Activated CD4-positive, alpha-beta T cell treated with anti-CD3 and anti-CD28 coated beads, Interleukin-2, amount 50 U/mL, for 4 hours (primary cell): ENCODE measurements around the gene IGFBP3.
"Not testable (repeated sequence)": the region's sequence is repeated elsewhere in the genome, so short reads cannot be mapped to it uniquely, and the experiment has no call there.

Experiments used
- DNase-seq, 2 experiments: peaks; one replicate each; pipeline ENCODE4 v3.0.0-alpha.2; 2020

IGFBP3 gene, protein sequence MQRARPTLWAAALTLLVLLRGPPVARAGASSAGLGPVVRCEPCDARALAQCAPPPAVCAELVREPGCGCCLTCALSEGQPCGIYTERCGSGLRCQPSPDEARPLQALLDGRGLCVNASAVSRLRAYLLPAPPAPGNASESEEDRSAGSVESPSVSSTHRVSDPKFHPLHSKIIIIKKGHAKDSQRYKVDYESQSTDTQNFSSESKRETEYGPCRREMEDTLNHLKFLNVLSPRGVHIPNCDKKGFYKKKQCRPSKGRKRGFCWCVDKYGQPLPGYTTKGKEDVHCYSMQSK

GRCh38 chr7:45920502-45921380 lies at the start of gene IGFBP3:
Gene IGFBP3, minus strand, starts transcription at chr7:45921272. Its CDS starts 132 bp downstream, at chr7:45921140.
- no peak for DNase-seq

GRCh38 chr7:45970454-45970853 lies 49.4 kb upstream of the IGFBP3 start:
- no peak for DNase-seq

- no peak for DNase-seq
Measured at GRCh38 chr7:45969940-45970339, 48.9 kb upstream of the IGFBP3 start.

GRCh38 chr7:45968856-45969541 lies 47.9 kb upstream of the IGFBP3 start:
- DNase-seq: no peak

- DNase-seq: no peak
Measured at GRCh38 chr7:45968312-45968711, 47.2 kb upstream of the IGFBP3 start.

GRCh38 chr7:45967591-45968157 lies 46.6 kb upstream of the IGFBP3 start:
- DNase-seq: no peak

DNA sequence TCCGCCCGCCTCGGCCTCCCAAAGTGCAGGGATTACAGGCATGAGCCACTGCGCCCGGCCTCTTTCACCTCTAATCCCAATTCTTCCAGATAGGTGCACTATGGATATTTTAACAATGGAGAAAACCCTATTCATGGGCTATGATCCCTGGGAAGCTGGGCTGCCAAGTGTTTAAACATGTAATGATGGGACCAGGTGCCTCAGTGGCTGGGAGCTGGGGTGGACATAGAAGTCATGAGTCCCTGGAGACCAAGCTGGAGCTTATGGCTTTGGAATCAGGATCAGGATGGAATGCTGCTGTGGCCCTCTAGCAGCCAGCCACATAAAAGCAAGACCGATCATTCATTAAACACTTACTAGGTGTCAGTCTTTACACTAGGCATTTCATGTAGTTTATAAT lies 41.8 kb upstream of the IGFBP3 start:
- DNase-seq: no peak

GRCh38 chr7:45957721-45958120 lies 36.6 kb upstream of the IGFBP3 start:
- no peak for DNase-seq

GRCh38 chr7:45955286-45955685 lies 34.2 kb upstream of the IGFBP3 start:
- DNase-seq: no peak

- DNase-seq: not testable (repeated sequence)
Measured at GRCh38 chr7:45953055-45953454, 32.0 kb upstream of the IGFBP3 start.

DNA sequence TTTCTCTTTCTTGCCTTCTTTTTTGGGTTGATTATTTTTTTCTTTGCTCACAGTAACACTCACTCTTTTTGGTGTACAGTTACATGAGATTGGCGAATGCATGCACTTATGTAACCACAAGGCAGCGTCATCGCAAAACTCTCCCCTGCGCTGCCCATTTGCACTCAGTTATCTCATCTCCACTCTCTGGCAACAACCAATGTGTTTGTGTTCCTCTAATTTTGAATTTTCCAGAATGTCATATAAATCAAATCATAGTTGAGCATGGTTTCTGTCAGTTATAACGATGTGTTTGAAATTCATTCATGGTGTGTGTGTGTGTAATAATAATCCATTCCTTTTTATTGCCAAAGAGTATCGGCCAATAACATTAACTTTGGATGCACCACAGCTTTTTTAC lies 23.0 kb upstream of the IGFBP3 start:
- no peak for DNase-seq

DNA sequence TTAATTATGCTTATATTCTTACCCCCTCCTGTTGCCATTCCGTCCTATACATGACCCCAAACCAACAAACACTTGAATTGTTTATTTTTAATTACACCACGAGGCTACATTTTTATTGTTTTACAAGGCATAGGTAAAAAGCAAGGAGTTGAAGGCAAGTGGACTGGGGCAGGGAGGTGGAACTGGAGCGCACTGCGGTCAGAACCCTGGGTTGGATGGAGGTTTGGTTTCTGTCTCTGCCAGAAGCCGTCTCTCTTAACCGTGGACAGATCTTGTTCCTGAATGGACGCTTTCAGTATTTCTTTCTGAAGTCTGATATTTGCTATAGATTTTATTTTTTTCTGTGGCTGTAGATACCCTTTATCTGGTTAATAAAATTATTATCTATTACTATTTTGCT lies 19.9 kb upstream of the IGFBP3 start:
- no peak for DNase-seq

- DNase-seq: not testable (repeated sequence)
Measured at GRCh38 chr7:45940237-45940781, 19.2 kb upstream of the IGFBP3 start.

DNA sequence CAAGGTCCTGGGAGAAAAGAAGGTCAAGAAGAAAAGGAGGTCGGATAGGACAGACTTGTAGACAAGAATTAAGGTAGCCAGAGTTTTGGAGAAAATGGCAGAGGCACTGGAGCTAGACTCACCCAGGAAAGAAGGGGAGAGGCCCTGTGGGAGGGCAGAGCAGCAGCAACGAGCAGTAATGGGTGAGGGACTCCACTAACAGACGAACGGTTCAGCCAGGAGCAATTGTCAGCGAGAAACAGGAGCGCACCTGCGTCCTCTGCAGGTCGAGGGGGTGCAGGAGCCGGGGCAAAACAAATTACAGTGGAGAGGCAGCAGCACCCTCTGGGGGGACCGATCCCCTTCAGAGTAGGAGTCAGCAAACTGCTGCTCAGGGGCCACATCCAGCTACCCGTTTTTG lies 18.5 kb upstream of the IGFBP3 start:
- DNase-seq: no peak

DNA sequence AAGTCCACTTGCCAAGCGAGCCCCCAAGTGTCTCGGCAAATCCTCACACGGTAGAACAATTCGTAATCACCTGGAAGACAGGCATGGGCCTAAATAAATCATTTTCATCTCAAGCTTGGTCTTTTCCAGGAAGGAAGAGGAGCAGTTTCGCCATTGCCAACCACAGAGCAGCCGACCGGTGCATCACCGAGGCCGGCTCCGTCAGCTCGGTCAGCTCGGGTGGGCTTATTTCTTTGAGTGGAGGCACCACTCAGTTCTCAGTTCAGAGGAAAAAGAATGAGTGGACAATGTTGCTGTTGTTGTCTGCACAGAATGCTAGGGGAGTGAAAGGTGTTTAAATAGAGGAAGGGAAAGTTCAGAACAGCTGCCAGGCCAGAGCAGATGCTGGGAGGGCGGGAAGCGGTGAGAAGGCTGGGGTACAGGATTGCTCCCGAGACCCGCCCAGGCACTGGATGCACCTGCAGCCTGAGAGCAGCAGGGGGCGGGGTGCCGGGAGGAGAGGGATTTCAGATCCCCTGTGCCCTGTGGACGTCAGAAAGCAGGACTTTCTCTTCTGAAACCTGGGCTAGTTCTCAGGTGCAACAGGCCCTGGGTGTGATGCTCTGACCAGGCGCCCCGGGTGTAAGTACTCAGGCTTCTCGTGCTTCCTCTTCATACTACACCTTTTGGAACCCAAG lies 17.7 kb upstream of the IGFBP3 start:
- no peak for DNase-seq

- no peak for DNase-seq
Measured at GRCh38 chr7:45937862-45938261, 16.8 kb upstream of the IGFBP3 start.

DNA sequence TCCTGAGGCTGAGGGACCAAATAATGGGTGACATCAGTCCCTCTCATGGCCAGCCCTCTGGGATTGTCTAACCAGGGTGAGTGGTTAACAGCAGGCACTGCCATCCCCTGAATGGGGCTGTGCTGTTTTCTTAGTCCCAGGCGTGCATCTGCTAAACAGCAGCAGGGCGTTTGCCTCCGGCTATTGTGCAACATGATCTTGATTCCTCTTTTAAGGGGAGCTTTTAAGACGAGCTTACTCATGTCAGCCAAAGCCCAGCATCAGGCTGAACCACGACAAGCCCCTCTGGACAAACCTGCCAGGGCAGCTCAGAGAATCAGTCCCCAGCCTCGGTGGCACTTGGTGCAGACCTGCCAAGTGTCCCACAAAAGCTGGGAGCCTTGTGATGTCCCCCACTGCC lies 16.2 kb upstream of the IGFBP3 start:
- DNase-seq: no peak

GRCh38 chr7:45930967-45931366 lies 9.9 kb upstream of the IGFBP3 start:
- no peak for DNase-seq

- DNase-seq: no peak
Measured at GRCh38 chr7:45927721-45928120, 6.6 kb upstream of the IGFBP3 start.

DNA sequence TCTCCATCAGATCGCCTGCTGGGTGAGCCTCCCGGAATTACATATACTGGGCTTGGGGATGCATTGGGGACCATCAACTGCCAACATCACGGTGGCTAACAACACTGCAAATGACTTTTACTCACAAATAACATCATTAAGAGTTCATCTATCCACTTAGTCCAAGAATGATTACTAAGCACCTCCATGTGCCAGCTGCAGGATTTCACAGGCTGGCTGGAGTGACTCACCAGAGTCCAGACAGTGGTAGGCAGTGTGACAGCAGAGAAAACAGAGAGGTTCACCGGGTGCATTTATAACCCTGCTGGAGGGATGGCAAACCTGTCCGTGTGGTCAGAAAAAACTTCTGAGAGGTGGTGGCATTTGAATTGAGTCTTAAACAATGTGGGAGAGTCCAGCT lies 3.2 kb upstream of the IGFBP3 start:
- DNase-seq: no peak

DNA sequence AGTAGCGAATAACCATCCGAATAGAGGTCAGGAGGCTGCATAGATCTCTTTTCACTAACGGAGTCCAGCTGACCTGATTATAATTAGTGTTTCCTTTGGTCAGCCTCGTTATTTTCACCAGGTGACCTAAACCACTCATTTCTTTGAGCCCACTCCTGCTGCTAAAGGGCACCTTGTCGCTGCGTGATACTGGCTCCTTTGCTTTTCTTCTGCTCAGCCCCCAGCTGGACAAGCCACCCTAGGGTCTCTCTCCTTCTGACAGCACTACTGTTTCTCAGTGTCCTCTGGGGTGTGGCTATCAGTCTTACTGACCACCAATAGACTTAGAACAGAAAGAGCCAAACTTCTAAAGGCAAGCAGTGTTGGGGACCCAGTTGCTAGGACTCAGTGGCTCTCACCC lies 2.7 kb upstream of the IGFBP3 start:
- no peak for DNase-seq

DNA sequence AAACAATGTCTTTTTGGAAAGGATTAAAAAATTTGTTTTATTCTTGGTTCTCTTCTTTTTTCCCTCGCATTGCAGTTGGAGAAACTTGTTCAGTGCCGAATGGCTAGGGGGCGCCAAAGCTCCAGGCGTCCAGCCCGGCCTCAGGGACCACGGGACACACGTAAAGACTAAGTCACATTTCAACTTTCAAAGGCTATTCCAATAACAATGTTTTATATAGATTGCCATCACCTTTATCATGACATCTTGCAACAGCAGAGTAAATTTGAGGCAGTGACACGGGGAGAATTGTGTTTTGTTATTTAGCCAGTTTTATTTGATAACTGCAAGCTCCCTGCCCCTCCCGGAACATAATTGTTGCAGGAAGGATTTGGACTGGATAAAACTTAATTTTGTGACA lies 2.2 kb upstream of the IGFBP3 start:
- DNase-seq: peak; percentile 11 to 17
